HT1080 (cell line): ENCODE results near the gene ANO5. TPM values are rescaled to one million over a fixed set of nuclear protein-coding genes. Genes with fewer than 3 reads are reported as not detected.
A peak's percentile ranks its signal among the peaks of the same experiment; 100 is the strongest.
"Not testable (repeated sequence)": the region's sequence is repeated elsewhere in the genome, so short reads cannot be mapped to it uniquely, and the experiment has no call there.

Experiments used
- DNase-seq: peaks from one replicate; pipeline ENCODE4 v3.0.0-alpha.2; 2015; ENCODE audit warnings: low read depth
- total RNA-seq: library from RNA; depleted of rRNA; stranded (reverse); fragments of >200 nt; shearing (Covaris generic); gene quantifications from 2 replicates; pipeline ENCODE4 v1.2.3, GENCODE V29; 2014

Gene ANO5
- total RNA-seq, 1 experiment from 2014 or later, result 0.06 TPM

GRCh38 chr11:22197139-22198005 is 4.5 kb downstream of the ANO5 start:
- DNase-seq, result no peak

DNA sequence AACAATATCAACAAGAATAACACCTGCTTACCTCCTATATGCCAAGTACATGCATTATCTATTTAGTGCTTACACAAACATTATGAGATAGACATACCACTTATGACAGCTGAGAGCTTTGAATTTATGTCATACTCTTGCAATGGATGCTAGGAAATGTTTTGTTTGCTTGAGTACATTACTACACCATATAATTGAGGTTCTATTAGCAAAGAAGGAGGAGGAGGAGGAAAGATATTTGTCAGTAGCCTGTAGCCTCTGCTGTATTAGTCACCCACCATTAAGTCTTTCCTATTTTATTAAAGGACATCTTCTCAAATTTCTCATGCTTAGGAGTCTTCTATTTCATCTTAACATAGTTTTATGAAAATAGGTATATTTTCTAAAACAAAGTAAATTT is 6.4 kb downstream of the ANO5 start:
- DNase-seq, result no peak

DNA sequence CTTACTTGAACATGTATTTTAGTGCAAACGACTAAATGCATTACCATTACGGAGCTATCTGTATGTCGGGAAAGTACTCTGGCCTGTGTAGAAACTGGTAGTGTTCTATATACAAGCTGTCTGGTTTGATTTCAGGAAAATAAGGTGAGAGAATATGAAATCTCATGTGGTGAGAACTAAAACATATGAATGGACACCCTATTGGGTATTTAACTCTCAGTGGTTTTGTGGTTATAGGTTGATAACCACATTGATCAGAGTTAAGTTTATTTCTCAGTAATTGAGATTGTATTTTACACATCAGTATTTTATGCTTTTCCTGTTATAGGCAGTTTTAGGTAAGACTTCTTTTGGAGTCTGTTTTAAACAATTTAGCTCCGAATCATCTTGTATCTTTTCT is 10.4 kb downstream of the ANO5 start:
- no peak for DNase-seq

DNA sequence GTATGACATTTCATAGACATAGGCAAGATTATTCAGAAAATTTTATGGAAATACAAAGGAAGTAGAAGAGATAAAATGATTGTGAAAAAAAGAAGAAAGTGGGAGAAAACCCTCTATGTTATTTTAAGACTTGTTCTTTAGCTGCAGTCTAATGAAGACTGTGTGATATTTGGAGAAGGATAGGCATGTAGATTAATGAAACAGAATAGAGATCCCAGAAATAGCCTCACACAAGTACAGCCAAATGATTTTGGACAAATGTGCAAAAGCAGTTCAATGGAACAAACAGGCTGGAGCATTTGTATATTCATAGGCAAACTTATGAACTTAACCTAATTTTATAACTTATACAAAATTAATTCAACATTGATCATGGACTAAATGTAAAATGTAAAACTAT is 14.3 kb downstream of the ANO5 start:
- DNase-seq, result no peak

DNA sequence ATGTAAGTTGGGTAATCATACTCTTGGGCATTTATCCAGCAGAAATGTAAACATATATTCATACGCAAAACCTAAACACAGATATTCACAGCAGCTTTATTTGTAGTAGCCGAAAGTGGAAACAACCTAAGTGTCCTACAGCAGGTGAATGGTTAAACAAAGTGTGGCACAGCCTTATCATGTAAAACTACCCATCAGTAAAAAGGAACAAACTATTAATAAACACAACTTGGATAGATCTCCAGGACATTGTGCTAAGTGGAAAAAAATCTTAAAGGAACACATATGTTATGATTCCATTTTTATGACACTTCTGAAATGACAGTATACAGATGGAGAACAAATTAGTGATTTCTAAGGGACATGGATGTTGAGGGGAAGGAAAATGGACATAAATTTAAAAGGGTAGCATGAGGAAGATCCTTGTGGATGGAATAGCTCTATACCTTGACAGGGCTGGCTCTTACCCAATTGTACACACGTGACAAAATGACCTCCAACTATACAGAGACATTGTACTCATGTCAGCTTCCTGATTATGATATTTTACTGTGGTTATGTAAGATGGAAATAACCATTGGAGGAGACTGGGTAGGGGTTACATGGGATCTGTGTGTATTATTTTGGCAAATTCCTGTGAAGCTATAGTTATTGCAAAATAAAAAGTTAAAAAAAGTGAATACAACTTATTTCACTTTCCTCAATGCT is 15.4 kb downstream of the ANO5 start:
- DNase-seq, result no peak

DNA sequence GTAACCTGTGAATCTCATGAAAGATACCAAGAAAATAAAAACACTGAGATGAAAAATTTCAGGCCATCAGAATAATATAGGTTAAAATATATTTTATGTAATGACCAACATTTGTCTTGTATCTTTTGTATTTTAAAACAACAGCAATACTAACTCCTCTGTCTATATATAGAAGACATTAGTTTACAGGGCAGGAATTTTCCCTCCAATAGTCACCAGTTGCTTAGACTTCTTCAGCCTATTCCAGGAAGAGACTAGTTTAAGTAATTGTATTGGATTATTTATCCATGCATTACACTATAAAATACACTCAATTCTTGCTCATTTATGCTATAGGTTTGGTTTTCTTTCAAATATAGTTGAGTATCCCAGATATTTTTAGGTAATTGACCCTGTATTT is 24.1 kb downstream of the ANO5 start:
- no peak for DNase-seq

GRCh38 chr11:22221143-22221542 is 28.3 kb downstream of the ANO5 start:
- DNase-seq, result no peak

GRCh38 chr11:22225190-22225589 is 32.3 kb downstream of the ANO5 start:
- no peak for DNase-seq

DNA sequence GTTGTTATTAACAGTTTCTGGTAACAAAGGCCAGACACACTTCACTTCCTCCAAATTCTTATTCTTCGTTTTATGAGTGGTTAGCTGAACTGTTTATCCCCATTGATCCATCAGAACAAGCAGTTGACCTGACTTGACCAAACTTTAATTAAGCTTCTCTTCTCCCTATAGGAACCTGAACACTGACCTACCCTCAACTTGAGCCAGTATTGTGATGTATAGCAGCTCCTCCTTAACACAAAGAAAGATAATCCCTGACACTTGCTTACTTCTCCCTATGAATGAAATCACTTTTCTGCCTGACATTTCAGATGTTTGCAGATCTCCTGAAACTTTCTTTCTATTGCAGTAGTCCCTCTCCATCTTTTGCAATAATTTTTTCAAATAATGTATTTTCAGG is 41.9 kb downstream of the ANO5 start:
- no peak for DNase-seq

GRCh38 chr11:22244986-22245592 is 52.2 kb downstream of the ANO5 start:
- peak; percentile 27 for DNase-seq

GRCh38 chr11:22246992-22247391 is 54.1 kb downstream of the ANO5 start:
- DNase-seq, result no peak

DNA sequence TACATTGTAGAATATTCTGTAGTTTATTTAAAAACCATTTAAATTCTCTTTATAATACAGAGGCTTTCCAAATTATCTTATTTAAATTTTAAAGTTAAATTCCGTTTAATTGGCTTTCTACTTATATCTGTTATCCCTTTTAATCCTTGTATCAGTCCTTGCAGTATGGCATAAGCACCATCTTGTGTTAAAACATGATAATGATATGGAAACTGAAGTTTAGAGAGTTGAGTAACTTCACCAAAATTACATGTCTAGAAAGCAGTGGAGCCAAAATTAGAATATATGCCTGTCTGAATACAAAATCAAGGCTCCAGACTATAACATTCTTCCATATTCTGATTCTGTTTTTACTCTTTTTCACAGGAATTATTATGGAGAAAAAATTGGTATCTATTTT is 57.0 kb downstream of the ANO5 start:
- no peak for DNase-seq

DNA sequence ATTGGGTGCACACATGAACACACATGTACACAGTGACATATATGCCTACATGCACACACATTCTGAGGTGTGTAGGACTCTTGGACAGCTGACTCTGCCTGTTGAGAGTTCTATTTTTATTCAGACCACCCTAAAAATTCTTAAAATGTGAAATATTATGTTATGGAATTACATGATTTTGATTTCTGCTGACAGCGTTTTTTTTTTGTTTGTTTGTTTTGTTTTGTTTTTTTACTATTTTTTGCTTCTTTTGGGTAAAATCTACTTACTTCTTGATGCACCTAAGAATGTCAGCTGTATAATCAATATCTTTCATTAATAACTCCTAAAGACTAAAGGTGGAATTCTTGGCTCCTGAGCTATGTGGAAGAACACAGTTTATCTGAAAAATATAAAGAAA is 64.0 kb downstream of the ANO5 start:
- no peak for DNase-seq

DNA sequence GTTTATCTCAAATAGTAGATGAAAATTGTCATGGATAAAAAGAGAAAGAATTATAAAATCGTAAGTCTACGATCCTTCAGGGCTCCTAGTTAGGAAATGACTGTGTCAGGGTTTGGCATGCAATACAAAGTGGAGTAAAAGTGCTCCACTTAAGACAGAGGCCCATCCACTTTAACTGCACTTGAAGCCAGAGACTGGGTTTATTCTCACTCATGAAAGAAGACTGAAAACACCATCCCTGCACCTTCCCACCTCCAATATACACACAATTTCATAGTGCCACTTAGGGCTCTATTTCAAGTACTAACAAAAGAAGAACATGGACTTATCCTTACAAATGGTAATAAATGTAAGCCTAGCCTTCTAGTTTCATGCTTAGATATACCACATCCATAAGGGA is 70.7 kb downstream of the ANO5 start:
- DNase-seq, result no peak

- DNase-seq, result not testable (repeated sequence)
These were observed 76.2 kb downstream of the ANO5 start for GRCh38 chr11:22268983-22269624.

GRCh38 chr11:22273781-22274180 is 80.9 kb downstream of the ANO5 start:
- DNase-seq, result no peak

DNA sequence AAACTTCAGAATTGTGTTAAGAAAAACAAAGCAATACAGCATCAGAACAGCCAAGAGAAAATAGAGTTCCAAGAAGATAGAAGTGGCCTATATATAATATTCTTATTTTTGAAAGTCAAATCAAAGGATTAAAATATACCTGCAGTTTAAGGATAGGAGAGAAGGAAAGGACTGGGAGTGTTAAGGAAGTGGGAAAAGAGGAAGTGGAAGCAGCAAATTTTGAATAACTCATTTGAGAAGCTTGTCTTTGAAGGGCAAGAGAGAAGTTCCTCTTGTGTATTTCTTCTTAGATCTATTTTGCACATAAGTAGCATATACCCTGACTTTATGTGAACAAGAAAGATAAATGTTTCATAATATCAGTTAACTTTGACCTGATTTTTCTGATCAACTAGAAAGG is 82.7 kb downstream of the ANO5 start:
- no peak for DNase-seq

- no peak for DNase-seq
These were observed 83.7 kb downstream of the ANO5 start for GRCh38 chr11:22276535-22276934.

DNA sequence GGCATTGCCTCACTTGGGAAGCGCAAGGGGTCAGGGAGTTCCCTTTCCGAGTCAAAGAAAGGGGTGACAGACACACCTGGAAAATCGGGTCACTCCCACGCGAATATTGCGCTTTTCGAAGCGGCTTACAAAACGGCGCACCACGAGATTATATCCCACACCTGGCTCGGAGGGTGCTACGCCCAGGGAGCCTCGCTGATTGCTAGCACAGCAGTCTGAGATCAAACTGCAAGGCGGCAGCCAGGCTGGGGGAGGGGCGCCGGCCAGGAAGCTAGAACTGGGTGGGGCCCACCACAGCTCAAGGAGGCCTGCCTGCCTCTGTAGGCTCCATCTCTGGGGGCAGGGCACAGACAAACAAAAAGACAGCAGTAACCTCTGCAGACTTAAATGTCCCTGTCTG is 92.1 kb downstream of the ANO5 start:
- DNase-seq, result not testable (repeated sequence)

GRCh38 chr11:22302368-22302767 is 109.5 kb downstream of the ANO5 start:
- no peak for DNase-seq

DNA sequence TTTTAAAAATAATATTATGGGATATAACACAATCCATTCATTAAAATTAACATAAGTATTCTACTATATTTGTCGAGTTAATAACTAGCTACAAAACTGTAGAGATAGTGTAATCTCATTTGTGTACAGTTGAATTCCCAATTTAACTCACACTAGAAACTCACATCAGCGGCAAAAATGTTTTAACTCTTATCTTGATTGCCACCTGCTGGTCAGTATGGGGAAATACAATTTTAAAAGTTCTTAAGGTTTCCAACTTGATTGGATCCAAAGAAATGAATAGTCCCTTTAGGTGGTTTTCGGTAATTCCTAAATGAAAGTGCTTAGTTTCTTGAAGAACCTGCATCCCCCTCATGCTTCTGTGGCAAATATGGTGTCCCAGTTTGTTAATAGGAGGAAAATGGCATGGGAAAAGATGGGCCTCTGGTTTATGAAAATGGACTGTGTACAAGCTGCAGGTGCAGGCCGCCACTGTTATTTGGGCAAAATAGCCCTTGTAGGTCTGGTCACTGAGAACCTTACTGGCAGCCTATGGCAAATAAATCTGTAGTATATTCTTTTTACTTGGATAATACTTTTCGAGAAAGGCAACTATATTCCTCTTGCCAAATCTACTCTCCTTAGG is 111.6 kb downstream of the ANO5 start:
- DNase-seq, result peak; percentile 10
